ENCODE measurements around the gene SYNDIG1.

SYNDIG1 gene

GRCh38 chr20:24679448-24680047 lies 210.1 kb downstream of the SYNDIG1 start:
- no peak for DNase-seq

GRCh38 chr20:24681634-24682495 lies 212.4 kb downstream of the SYNDIG1 start:
- DNase-seq, result no peak

GRCh38 chr20:24682496-24682985 lies 213.1 kb downstream of the SYNDIG1 start:
- DNase-seq, result no peak

GRCh38 chr20:24683676-24684075 lies 214.2 kb downstream of the SYNDIG1 start:
- no peak for DNase-seq

DNA sequence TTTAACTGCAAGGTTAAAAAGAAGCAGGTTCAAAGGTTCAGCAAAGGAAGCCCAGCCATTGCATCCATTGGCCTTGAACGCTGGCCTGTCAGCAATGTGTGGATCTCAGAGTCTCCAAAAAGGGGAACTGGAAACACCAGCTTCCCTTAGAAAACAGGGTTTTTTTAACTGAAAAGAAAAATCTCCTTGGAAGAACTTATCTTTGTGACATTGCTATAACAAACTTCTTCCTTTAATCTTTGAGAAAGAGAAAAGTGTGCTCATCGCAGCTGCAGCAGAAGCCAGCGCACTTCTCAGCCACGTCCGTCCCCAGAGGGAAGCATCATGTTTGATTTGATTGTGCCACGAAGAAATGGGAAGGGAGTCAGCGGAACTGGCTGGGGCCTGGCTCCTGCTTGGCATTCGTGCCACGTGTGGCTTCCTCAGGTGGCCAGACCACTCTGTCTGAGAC lies 215.0 kb downstream of the SYNDIG1 start:
- no peak for DNase-seq

- DNase-seq, result no peak
Observed at GRCh38 chr20:24684956-24685691, 215.7 kb downstream of the SYNDIG1 start.

DNA sequence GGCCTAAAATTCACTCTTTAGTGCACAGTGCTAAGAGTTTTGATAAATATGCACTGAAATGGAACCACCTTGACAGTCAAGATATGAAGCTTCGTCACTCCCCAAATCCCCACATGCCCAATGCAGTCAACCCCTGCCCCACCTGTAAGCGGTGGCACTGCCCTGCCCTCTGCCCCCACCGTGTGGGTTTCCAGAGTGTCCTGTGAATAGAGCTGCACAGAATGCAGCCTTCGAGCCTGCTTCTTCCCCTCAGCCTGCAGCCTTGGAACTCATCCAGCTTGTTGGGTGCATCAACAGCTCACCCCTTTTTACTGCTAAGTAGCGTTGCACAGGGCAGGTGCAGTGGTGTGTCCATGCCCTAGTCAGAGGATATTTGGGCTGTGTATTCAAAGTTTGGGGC lies 216.3 kb downstream of the SYNDIG1 start:
- DNase-seq, result no peak

GRCh38 chr20:24686156-24686555 lies 216.7 kb downstream of the SYNDIG1 start:
- no peak for DNase-seq

DNA sequence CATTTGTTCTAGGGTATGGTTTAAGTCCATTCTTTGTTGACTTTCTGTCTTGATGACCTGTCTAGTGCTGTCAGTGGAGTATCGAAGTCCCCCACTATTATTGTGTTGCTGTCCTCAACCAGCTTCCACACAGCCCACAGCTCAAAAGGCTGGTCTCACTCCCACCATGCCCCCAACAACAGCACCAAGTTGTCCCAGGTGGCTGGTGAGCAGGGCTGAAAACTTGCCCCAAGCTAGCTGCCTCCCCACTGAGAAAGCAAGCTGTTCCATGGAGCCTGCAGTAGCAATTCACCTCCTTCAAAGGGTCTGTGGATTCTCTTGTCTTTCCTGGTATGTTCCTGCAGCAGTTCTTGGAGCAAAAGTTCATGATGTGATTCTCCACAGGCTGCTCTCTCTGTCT lies 221.0 kb downstream of the SYNDIG1 start:
- DNase-seq, result no peak

DNA sequence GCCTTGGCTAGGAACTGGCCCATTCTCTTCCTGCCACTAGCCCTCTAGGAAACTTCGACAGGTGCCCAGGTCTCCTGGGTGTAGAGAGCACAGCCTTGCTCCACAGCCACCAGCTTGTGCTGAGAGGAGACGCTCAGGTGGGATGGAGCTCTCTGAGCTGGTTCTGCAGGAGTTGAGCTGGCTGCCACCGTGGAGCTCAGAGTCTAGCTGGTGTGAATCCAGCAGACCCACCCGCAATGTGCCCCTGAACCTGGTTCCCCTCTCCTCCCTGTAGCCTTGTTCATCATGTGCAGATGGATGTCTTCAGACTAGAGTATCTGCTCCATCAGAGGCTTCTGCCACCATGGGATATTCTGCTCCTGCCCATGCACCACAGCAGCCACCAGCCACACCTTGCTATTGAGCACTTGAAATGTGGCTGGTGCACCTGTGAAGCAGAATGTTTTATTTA lies 222.5 kb downstream of the SYNDIG1 start:
- no peak for DNase-seq

- DNase-seq, result no peak
Observed at GRCh38 chr20:24692446-24693200, 223.2 kb downstream of the SYNDIG1 start.

DNA sequence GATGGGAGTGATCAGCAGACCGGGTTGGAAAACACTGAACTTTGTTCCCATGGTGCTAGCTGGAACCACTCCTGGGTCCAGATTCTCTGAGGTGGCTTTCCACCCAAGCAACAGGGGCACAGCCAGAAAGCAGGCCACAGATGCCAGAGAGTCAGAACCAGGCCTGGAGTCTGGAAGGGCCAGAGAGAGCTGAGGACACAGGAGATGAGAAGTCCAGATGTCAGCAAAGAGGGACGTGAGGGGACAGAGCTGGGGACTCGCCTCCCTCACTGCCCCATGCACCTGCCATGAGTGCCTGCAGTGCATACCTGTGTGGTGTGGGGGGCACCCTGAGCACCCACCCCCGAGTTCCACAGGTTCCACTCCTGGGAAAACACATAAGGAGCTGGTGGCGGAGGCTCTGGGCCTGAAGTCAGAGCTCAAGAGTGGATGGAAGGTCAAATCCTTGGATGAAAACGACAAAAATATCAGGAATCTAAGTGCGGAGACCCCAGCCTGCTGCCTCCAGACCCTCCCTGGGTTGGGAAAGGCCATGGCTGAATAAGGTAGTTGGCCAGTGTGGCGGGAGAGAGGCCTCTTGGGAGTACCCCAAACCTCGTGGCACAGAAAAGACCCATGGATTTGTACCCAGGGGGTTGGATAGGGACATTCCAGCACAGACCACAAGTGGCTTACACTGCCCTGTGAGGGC lies 224.2 kb downstream of the SYNDIG1 start:
- no peak for DNase-seq

- no peak for DNase-seq
Observed at GRCh38 chr20:24694157-24694726, 224.8 kb downstream of the SYNDIG1 start.

- DNase-seq, result no peak
Observed at GRCh38 chr20:24694727-24695528, 225.5 kb downstream of the SYNDIG1 start.

DNA sequence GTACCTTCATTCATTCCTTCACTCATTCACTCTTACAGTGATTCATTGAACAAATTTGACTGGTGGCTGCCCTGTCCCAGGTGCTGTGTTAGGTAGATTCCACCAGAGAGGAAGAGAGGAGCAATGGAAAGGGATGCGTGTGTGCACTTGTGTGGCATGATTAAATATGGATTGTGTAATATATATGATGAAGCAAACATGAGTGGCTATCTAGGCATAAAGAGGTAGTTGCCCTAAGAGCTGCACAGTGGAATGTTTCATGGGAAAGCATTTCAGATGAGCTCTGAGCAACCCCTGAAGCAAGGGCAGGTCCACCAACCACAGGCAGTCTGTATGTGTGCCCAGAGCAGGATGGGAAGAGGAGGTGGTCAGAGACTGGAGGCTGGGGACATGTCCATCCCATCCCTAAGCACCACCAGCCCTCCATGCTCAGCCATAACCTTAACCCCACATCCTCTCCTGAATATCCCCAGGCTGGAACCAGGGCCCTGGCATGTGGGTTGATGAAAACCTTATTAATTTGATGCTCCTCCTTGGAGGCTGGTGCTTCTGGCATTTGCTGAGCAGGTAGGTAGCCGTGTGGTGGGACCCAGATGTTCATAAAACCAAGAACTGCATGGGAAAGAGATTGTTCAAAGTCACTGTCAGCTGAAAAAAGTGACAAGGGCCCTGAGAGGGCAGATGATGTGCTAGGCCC lies 226.2 kb downstream of the SYNDIG1 start:
- DNase-seq, result no peak

GRCh38 chr20:24696396-24696795 lies 227.0 kb downstream of the SYNDIG1 start:
- DNase-seq, result no peak

GRCh38 chr20:24697411-24697810 lies 228.0 kb downstream of the SYNDIG1 start:
- no peak for DNase-seq

- DNase-seq, result no peak
Observed at GRCh38 chr20:24698189-24698588, 228.8 kb downstream of the SYNDIG1 start.

DNA sequence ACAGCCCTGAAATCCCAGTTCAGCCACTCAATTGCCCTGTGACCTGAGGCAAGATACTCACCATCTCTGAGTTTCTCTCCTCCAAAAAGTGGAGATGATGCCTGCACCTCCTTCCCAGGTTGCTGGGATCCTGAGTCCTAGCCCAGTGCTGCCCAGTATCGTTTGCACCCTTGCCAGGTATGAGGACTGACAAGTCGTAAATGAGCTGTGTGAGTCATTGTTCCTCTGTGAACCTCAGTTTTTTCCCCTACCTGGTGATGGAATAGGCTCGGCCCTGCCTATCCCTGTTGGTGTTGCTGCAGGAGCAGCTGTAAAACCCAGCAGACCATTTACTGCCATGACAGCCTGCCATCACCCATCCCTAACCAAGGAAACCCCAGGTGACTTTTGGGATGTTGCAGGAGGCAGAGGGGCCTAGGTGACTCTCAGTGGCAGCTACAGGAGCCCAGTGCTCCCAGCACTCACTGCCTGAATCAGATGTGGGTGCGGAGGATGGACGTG lies 229.3 kb downstream of the SYNDIG1 start:
- no peak for DNase-seq
